ENCODE measurements around the gene PCDHA3. TPM values are rescaled to one million over a fixed set of nuclear protein-coding genes. Genes with fewer than 3 reads are reported as not detected.
"Not testable (repeated sequence)": the region's sequence is repeated elsewhere in the genome, so short reads cannot be mapped to it uniquely, and the experiment has no call there.

Gene PCDHA3
- total RNA-seq, 1 experiment from 2014 or later = not detected

- CTCF ChIA-PET = no interaction called here
- H3K9me3 ChIP-seq = no peaks in the 10 kb centered on the region
- no peak overlapping the region for H3K27ac Mint-ChIP-seq (ENCODE audit: unreplicated experiment)
- BruUV-seq (replicated peaks) = no TSS peak
- DNase-seq = no peak
- no peaks in the 10 kb centered on the region for H3K36me3 ChIP-seq (ENCODE audit: control insufficient read depth, insufficient read depth, low read length)
- H3K4me3 ChIP-seq (ENCODE audit: low read depth, low read length) = no peak overlapping the region
- no peak overlapping the region for H3K4me3 Mint-ChIP-seq (ENCODE audit: unreplicated experiment)
- H3K27me3 ChIP-seq (replicated peaks; ENCODE audit: control insufficient read depth, insufficient read depth, low read length) = no peaks in the 10 kb centered on the region
- H3K27me3 Mint-ChIP-seq (ENCODE audit: insufficient read depth, unreplicated experiment) = no peaks in the 10 kb centered on the region
- TF ChIP-seq CTCF (IDR thresholded peaks at IDR 0.05; ENCODE audit: insufficient read depth in 1 of 2, low read depth in 1 of 2, low read length in 1 of 2, severe bottlenecking in 1 of 2, unreplicated experiment in 1 of 2) = no peak
- H3K4me1 ChIP-seq = no peaks in the 10 kb centered on the region
- H3K9me3 Mint-ChIP-seq (ENCODE audit: unreplicated experiment) = peaks cover 8% of the 10 kb centered on the region
- no peaks in the 10 kb centered on the region for H3K4me1 Mint-ChIP-seq (ENCODE audit: low read depth, unreplicated experiment)
- intact Hi-C loops (cut with micrococcal nuclease; ENCODE audit: unreplicated experiment) = no loop called here
- H3K36me3 Mint-ChIP-seq (ENCODE audit: insufficient read depth, unreplicated experiment) = no peaks in the 10 kb centered on the region
- POLR2A ChIA-PET = no interaction called here
These were observed 22.6 kb downstream of the PCDHA3 start for GRCh38 chr5:140823475-140823874.

- H3K4me1 Mint-ChIP-seq (ENCODE audit: low read depth, unreplicated experiment) = no peaks in the 10 kb centered on the region
- H3K36me3 ChIP-seq (ENCODE audit: control insufficient read depth, insufficient read depth, low read length) = no peaks in the 10 kb centered on the region
- H3K4me1 ChIP-seq = no peaks in the 10 kb centered on the region
- H3K9me3 Mint-ChIP-seq (ENCODE audit: unreplicated experiment) = peaks cover 8% of the 10 kb centered on the region
- intact Hi-C loops (cut with micrococcal nuclease; ENCODE audit: unreplicated experiment) = no loop called here
- CTCF ChIA-PET = no interaction called here
- no peak for DNase-seq
- H3K36me3 Mint-ChIP-seq (ENCODE audit: insufficient read depth, unreplicated experiment) = no peaks in the 10 kb centered on the region
- H3K4me3 ChIP-seq (ENCODE audit: low read depth, low read length) = no peak within 1 kb of the TSS
- no peaks in the 10 kb centered on the region for H3K27me3 Mint-ChIP-seq (ENCODE audit: insufficient read depth, unreplicated experiment)
- no TSS peak for BruUV-seq (replicated peaks)
- TF ChIP-seq CTCF (IDR thresholded peaks at IDR 0.05; ENCODE audit: insufficient read depth in 1 of 2, low read depth in 1 of 2, low read length in 1 of 2, severe bottlenecking in 1 of 2, unreplicated experiment in 1 of 2) = no peak
- H3K27ac Mint-ChIP-seq (ENCODE audit: unreplicated experiment) = no peak within 1 kb of the TSS
- H3K4me3 Mint-ChIP-seq (ENCODE audit: unreplicated experiment) = no peak within 1 kb of the TSS
- H3K27me3 ChIP-seq (replicated peaks; ENCODE audit: control insufficient read depth, insufficient read depth, low read length) = no peaks in the 10 kb centered on the region
- POLR2A ChIA-PET = no interaction called here
- no peaks in the 10 kb centered on the region; the same call in none of the 2 replicates for H3K9me3 ChIP-seq
These were observed 27.0 kb downstream of the PCDHA3 start, which contains the start of gene PCDHA6 for GRCh38 chr5:140827704-140828361. PCDHA6 (plus strand) TSS chr5:140827960; CDS start chr5:140828092, 132 bp downstream.

GRCh38 chr5:140828362-140828737, 27.5 kb downstream of the PCDHA3 start:
- TF ChIP-seq CTCF (IDR thresholded peaks at IDR 0.05; ENCODE audit: insufficient read depth in 1 of 2, low read depth in 1 of 2, low read length in 1 of 2, severe bottlenecking in 1 of 2, unreplicated experiment in 1 of 2) = no peak
- POLR2A ChIA-PET = no interaction called here
- BruUV-seq (replicated peaks) = no TSS peak
- H3K27me3 Mint-ChIP-seq (ENCODE audit: insufficient read depth, unreplicated experiment) = no peaks in the 10 kb centered on the region
- no peaks in the 10 kb centered on the region for H3K4me1 Mint-ChIP-seq (ENCODE audit: low read depth, unreplicated experiment)
- H3K27ac Mint-ChIP-seq (ENCODE audit: unreplicated experiment) = no peak overlapping the region
- H3K36me3 Mint-ChIP-seq (ENCODE audit: insufficient read depth, unreplicated experiment) = no peaks in the 10 kb centered on the region
- intact Hi-C loops (cut with micrococcal nuclease; ENCODE audit: unreplicated experiment) = no loop called here
- Histone ChIP-seq H3K4me3 (ENCODE audit: low read depth, low read length) (no peak overlapping the region), H3K36me3 (ENCODE audit: control insufficient read depth, insufficient read depth, low read length) (no peaks in the 10 kb centered on the region), H3K27me3 (replicated peaks; ENCODE audit: control insufficient read depth, insufficient read depth, low read length) (no peaks in the 10 kb centered on the region), H3K9me3 (no peaks in the 10 kb centered on the region; the same call in none of the 2 replicates), H3K4me1 (no peaks in the 10 kb centered on the region)
- no peak for DNase-seq
- no peak overlapping the region for H3K4me3 Mint-ChIP-seq (ENCODE audit: unreplicated experiment)
- CTCF ChIA-PET = no interaction called here
- peaks cover 8% of the 10 kb centered on the region for H3K9me3 Mint-ChIP-seq (ENCODE audit: unreplicated experiment)

GRCh38 chr5:140829511-140830501, 28.9 kb downstream of the PCDHA3 start:
- H3K4me1 Mint-ChIP-seq (ENCODE audit: low read depth, unreplicated experiment); H3K9me3 ChIP-seq; H3K27me3 Mint-ChIP-seq (ENCODE audit: insufficient read depth, unreplicated experiment); H3K36me3 Mint-ChIP-seq (ENCODE audit: insufficient read depth, unreplicated experiment); H3K27ac Mint-ChIP-seq (ENCODE audit: unreplicated experiment); H3K4me3 Mint-ChIP-seq (ENCODE audit: unreplicated experiment); POLR2A ChIA-PET; H3K36me3 ChIP-seq (ENCODE audit: control insufficient read depth, insufficient read depth, low read length); DNase-seq; CTCF ChIA-PET; H3K9me3 Mint-ChIP-seq (ENCODE audit: unreplicated experiment); BruUV-seq (replicated peaks); intact Hi-C loops (cut with micrococcal nuclease; ENCODE audit: unreplicated experiment); H3K4me3 ChIP-seq (ENCODE audit: low read depth, low read length); H3K27me3 ChIP-seq (replicated peaks; ENCODE audit: control insufficient read depth, insufficient read depth, low read length); H3K4me1 ChIP-seq: not testable (repeated sequence)
